HCT116 (cell line): ENCODE measurements around the gene CCT8. TPM values are rescaled to one million over a fixed set of nuclear protein-coding genes. Genes with fewer than 3 reads are reported as not detected.

Experiments used
- ATAC-seq: fragments of 200-7000 bp; cut with Tn5 transposase; 2 replicates; pipeline ENCODE4 v1.9.1; 2020; ENCODE audit warnings: mild to moderate bottlenecking, moderate library complexity
- BruUV-seq: library from RNA; stranded (reverse); fragments of 400-500 nt; replicated peaks from 2 replicates; lab custom pipeline; 2021; lab: Mats Ljungman, UMichigan
- CTCF ChIA-PET: fragments of 300-600 bp; sonication (Branson Sonifier 250); formaldehyde crosslinking; loops from one replicate; lab custom pipeline; 2021; ENCODE audit warnings: antibody characterized with exemption; lab: Charles Lee
- POLR2A ChIA-PET: fragments of 300-600, 350-600 bp; sonication (Branson Sonifier 250); formaldehyde crosslinking; loops from one replicate; lab custom pipeline; 2021; ENCODE audit warnings: antibody characterized with exemption; lab: Charles Lee
- RAD21 ChIA-PET, 2 experiments: fragments of 300-600 bp; sonication (Branson Sonifier 250); formaldehyde crosslinking; loops; one replicate each; lab custom pipeline; 2023; ENCODE audit warnings: low total read pairs in 2 of 2; ENCODE audit not compliant: uncharacterized antibody in 2 of 2, unreplicated experiment in 2 of 2, low non-redundant PET in 1 of 2; lab: Charles Lee
- DNase-seq: peaks from one replicate; pipeline ENCODE4 v3.0.0-alpha.2; 2010; ENCODE audit warnings: low read depth, low spot score
- H2AFZ ChIP-seq: fragments of 200-600 bp; shearing (Covaris generic), sonication (generic); 2 replicates; pipeline ENCODE4 v1.6.1; 2017; ENCODE audit warnings: low read depth, mixed run types, mixed read lengths, antibody characterized with exemption, low read length; ENCODE audit not compliant: poor library complexity, severe bottlenecking
- H3K27ac ChIP-seq: 2 replicates; pipeline ENCODE4 v1.5.1; 2012; ENCODE audit warnings: low read depth, low read length
- H3K27me3 ChIP-seq: fragments of 200-600 bp; sonication (generic); 2 replicates; pipeline ENCODE4 v1.6.1; 2016; ENCODE audit warnings: mixed run types, low read length, mixed read lengths; ENCODE audit not compliant: insufficient read depth
- H3K36me3 ChIP-seq, 2 experiments: fragments of 200-500 bp in 1 of 2; fragments of 200-600 bp in 1 of 2; sonication (Bioruptor generic) in 1 of 2; sonication (generic) in 1 of 2; 2 replicates each; pipeline versions ENCODE4 v1.5.1 to v1.6.1; 2014 to 2016; ENCODE audit warnings: low read length in 2 of 2, inconsistent platforms in 1 of 2, mixed read lengths in 1 of 2, mixed run types in 1 of 2; ENCODE audit not compliant: insufficient read depth in 2 of 2, control insufficient read depth in 1 of 2
- H3K4me1 ChIP-seq, 2 experiments: fragments of 200-600 bp in 1 of 2; sonication (generic) in 1 of 2; 2 replicates each; pipeline versions ENCODE4 v1.5.1 to v1.6.1; 2012 to 2017; ENCODE audit warnings: low read length in 2 of 2, inconsistent platforms in 1 of 2, mild to moderate bottlenecking in 1 of 2, mixed read lengths in 1 of 2, mixed run types in 1 of 2, moderate library complexity in 1 of 2; ENCODE audit not compliant: insufficient read depth in 2 of 2, control insufficient read depth in 1 of 2
- H3K4me2 ChIP-seq: fragments of 200-600 bp; sonication (generic); 2 replicates; pipeline ENCODE4 v1.6.1; 2017; ENCODE audit warnings: mixed run types, low read length, mixed read lengths
- H3K4me3 ChIP-seq, 2 experiments: fragments of 200-600 bp in 1 of 2; sonication (generic) in 1 of 2; replicated peaks in 1 of 2; 2 replicates each; pipeline ENCODE4 v1.5.1; 2011 to 2016; ENCODE audit warnings: low read length in 2 of 2, control low read depth in 1 of 2, low read depth in 1 of 2, mild to moderate bottlenecking in 1 of 2, mixed read lengths in 1 of 2, mixed run types in 1 of 2
- H3K79me2 ChIP-seq: fragments of 200-600 bp; sonication (generic); 2 replicates; pipeline ENCODE4 v1.6.1; 2017; ENCODE audit warnings: mild to moderate bottlenecking, mixed run types, low read length, moderate library complexity, mixed read lengths; ENCODE audit not compliant: insufficient read depth
- H3K9ac ChIP-seq: fragments of 200-600 bp; sonication (generic); 2 replicates; pipeline ENCODE4 v1.6.1; 2016; ENCODE audit warnings: low read length, mixed read lengths
- H3K9me2 ChIP-seq: fragments of 200-600 bp; sonication (generic), shearing (Covaris generic); 2 replicates; pipeline ENCODE4 v1.6.1; 2017; ENCODE audit warnings: mixed run types, mild to moderate bottlenecking, moderate library complexity; ENCODE audit not compliant: insufficient read depth
- H3K9me3 ChIP-seq, 2 experiments: fragments of 200-500 bp in 1 of 2; fragments of 200-600 bp in 1 of 2; sonication (Bioruptor generic) in 1 of 2; sonication (generic) in 1 of 2; 2 replicates each; pipeline ENCODE4 v1.6.1; 2014 to 2017; ENCODE audit warnings: low read length in 2 of 2, mixed read lengths in 2 of 2, inconsistent platforms in 1 of 2, low read depth in 1 of 2, mild to moderate bottlenecking in 1 of 2, mixed run types in 1 of 2, moderate library complexity in 1 of 2; ENCODE audit not compliant: control insufficient read depth in 1 of 2, insufficient read depth in 1 of 2
- H4K20me1 ChIP-seq: fragments of 200-600 bp; sonication (generic), shearing (Covaris generic); 2 replicates; pipeline ENCODE4 v1.6.1; 2017; ENCODE audit warnings: mixed run types, mild to moderate bottlenecking, moderate library complexity; ENCODE audit not compliant: insufficient read depth
- CBX3 ChIP-seq: IDR thresholded peaks from 2 replicates; pipeline ENCODE4 v1.6.1; 2012; ENCODE audit warnings: low read depth
- EGR1 ChIP-seq: IDR thresholded peaks from 2 replicates; pipeline ENCODE4 v1.6.1; 2012; ENCODE audit warnings: low read depth
- ELF1 ChIP-seq: IDR thresholded peaks from 2 replicates; pipeline ENCODE4 v1.6.1; 2012; ENCODE audit warnings: low read depth, borderline replicate concordance
- EZH2 ChIP-seq: fragments of 200-600 bp; sonication (generic); IDR thresholded peaks from 2 replicates; pipeline ENCODE4 v1.6.1; 2017; ENCODE audit warnings: antibody characterized with exemption, mixed run types
- EZH2phosphoT487 ChIP-seq: fragments of 200-600 bp; IDR thresholded peaks from 2 replicates; pipeline ENCODE4 v1.6.1; 2018; ENCODE audit warnings: antibody characterized with exemption, borderline replicate concordance
- FOSL1 ChIP-seq: IDR thresholded peaks from 2 replicates; pipeline ENCODE4 v1.6.1; 2012; ENCODE audit warnings: low read depth
- POLR2A ChIP-seq: IDR thresholded peaks from 2 replicates; pipeline ENCODE4 v1.7.0; 2011; ENCODE audit warnings: borderline replicate concordance; ENCODE audit not compliant: insufficient read depth, insufficient read length; ENCODE audit errors: extremely low read depth
- POLR2AphosphoS5 ChIP-seq: IDR thresholded peaks from 2 replicates; pipeline ENCODE4 v1.6.1; 2011; ENCODE audit warnings: mild to moderate bottlenecking, low read depth, low read length, moderate library complexity
- RAD21 ChIP-seq: IDR thresholded peaks from 2 replicates; pipeline ENCODE4 v1.6.1; 2012; ENCODE audit warnings: low read depth, mild to moderate bottlenecking
- SIN3A ChIP-seq: IDR thresholded peaks from 2 replicates; pipeline ENCODE4 v1.6.1; 2012; ENCODE audit warnings: low read depth
- SRF ChIP-seq: IDR thresholded peaks from 2 replicates; pipeline ENCODE4 v1.6.1; 2012; ENCODE audit warnings: low read depth
- TCF7L2 ChIP-seq: IDR thresholded peaks from 2 replicates; pipeline ENCODE4 v1.7.0; 2011; ENCODE audit warnings: borderline replicate concordance, inconsistent platforms; ENCODE audit not compliant: insufficient read depth, insufficient read length; ENCODE audit errors: extremely low read depth
- YY1 ChIP-seq: IDR thresholded peaks from 2 replicates; pipeline ENCODE4 v1.6.1; 2011; ENCODE audit warnings: low read length, low read depth, moderate library complexity, mild to moderate bottlenecking; ENCODE audit not compliant: insufficient replicate concordance; ENCODE audit errors: extremely low read depth
- ZBTB33 ChIP-seq: IDR thresholded peaks from 2 replicates; pipeline ENCODE4 v1.6.1; 2011; ENCODE audit warnings: mild to moderate bottlenecking, low read length, moderate library complexity; ENCODE audit not compliant: insufficient replicate concordance; ENCODE audit errors: extremely low read depth
- ZFX ChIP-seq: fragments of 450-650 bp; IDR thresholded peaks from 2 replicates; pipeline ENCODE4 v1.6.1; 2017
- ZNF274 ChIP-seq: fragments of 200-500 bp; sonication (Bioruptor generic); IDR thresholded peaks from 2 replicates; pipeline ENCODE4 v1.6.1; 2014; ENCODE audit warnings: mild to moderate bottlenecking, low read depth, low read length, inconsistent platforms
- intact Hi-C: fragments of 100-400 bp; cut with micrococcal nuclease; formaldehyde crosslinking; loops from 2 replicates; pipeline ENCODE4 v1.10.0; 2022
- total RNA-seq: library from RNA; stranded (reverse); gene quantifications from one replicate; pipeline ENCODE4 v1.2.1, GENCODE V29; 2021; ENCODE audit not compliant: unreplicated experiment
- TF ChIP-seq, protein P1 (sequence below): IDR thresholded peaks from 2 replicates; pipeline ENCODE4 v1.6.1; 2012
- TF ChIP-seq, protein P2 (sequence below): IDR thresholded peaks from 2 replicates; pipeline ENCODE4 v1.6.1; 2012; ENCODE audit warnings: low read depth
- TF ChIP-seq, protein P3 (sequence below), 3 experiments: fragments of 200-600 bp in 1 of 3; sonication (generic) in 1 of 3; IDR thresholded peaks in 2 of 3; conservative IDR thresholded peaks in 1 of 3; 2 replicates each; pipeline ENCODE4 v1.5.1; 2012 to 2017; ENCODE audit warnings: low read depth in 2 of 3, low read length in 2 of 3, antibody characterized with exemption in 1 of 3, borderline replicate concordance in 1 of 3, control low read depth in 1 of 3, mild to moderate bottlenecking in 1 of 3, mixed read lengths in 1 of 3, mixed run types in 1 of 3, moderate library complexity in 1 of 3; ENCODE audit not compliant: insufficient read depth in 1 of 3

The CCT8 gene
- total RNA-seq, 1 experiment from 2014 or later = 355 TPM

GRCh38 chr21:29105218-29105617 is 31.8 kb upstream of the CCT8 start:
- Histone ChIP-seq H4K20me1 (no peaks in the 10 kb centered on the region), H3K79me2 (no peaks in the 10 kb centered on the region), H3K27ac (no peak overlapping the region), H3K4me3 (no peak overlapping the region), H3K4me1 (peaks cover 0 to 6% of the 10 kb centered on the region in 2 experiments; a peak in 1 of 4 replicates), H3K4me2 (no peak overlapping the region)
- no peak for ATAC-seq
- POLR2A ChIA-PET = no interaction called here
- no peak for TF ChIP-seq FOSL1
- no peak for TF ChIP-seq EZH2phosphoT487
- TF ChIP-seq, protein P1, sequence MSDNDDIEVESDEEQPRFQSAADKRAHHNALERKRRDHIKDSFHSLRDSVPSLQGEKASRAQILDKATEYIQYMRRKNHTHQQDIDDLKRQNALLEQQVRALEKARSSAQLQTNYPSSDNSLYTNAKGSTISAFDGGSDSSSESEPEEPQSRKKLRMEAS = no peak
- TF ChIP-seq, protein P2, sequence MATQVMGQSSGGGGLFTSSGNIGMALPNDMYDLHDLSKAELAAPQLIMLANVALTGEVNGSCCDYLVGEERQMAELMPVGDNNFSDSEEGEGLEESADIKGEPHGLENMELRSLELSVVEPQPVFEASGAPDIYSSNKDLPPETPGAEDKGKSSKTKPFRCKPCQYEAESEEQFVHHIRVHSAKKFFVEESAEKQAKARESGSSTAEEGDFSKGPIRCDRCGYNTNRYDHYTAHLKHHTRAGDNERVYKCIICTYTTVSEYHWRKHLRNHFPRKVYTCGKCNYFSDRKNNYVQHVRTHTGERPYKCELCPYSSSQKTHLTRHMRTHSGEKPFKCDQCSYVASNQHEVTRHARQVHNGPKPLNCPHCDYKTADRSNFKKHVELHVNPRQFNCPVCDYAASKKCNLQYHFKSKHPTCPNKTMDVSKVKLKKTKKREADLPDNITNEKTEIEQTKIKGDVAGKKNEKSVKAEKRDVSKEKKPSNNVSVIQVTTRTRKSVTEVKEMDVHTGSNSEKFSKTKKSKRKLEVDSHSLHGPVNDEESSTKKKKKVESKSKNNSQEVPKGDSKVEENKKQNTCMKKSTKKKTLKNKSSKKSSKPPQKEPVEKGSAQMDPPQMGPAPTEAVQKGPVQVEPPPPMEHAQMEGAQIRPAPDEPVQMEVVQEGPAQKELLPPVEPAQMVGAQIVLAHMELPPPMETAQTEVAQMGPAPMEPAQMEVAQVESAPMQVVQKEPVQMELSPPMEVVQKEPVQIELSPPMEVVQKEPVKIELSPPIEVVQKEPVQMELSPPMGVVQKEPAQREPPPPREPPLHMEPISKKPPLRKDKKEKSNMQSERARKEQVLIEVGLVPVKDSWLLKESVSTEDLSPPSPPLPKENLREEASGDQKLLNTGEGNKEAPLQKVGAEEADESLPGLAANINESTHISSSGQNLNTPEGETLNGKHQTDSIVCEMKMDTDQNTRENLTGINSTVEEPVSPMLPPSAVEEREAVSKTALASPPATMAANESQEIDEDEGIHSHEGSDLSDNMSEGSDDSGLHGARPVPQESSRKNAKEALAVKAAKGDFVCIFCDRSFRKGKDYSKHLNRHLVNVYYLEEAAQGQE = no peak
- no peak for TF ChIP-seq RAD21
- no peak for TF ChIP-seq ZBTB33
- TF ChIP-seq, protein P3, sequence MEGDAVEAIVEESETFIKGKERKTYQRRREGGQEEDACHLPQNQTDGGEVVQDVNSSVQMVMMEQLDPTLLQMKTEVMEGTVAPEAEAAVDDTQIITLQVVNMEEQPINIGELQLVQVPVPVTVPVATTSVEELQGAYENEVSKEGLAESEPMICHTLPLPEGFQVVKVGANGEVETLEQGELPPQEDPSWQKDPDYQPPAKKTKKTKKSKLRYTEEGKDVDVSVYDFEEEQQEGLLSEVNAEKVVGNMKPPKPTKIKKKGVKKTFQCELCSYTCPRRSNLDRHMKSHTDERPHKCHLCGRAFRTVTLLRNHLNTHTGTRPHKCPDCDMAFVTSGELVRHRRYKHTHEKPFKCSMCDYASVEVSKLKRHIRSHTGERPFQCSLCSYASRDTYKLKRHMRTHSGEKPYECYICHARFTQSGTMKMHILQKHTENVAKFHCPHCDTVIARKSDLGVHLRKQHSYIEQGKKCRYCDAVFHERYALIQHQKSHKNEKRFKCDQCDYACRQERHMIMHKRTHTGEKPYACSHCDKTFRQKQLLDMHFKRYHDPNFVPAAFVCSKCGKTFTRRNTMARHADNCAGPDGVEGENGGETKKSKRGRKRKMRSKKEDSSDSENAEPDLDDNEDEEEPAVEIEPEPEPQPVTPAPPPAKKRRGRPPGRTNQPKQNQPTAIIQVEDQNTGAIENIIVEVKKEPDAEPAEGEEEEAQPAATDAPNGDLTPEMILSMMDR (IDR thresholded peaks at IDR 0.05 in 2 of 3, conservative IDR thresholded peaks at IDR 0.05 in 1 of 3; ENCODE audit: borderline replicate concordance in 1 of 3, insufficient read depth in 1 of 3, low read depth in 2 of 3, low read length in 2 of 3) = no peak
- TF ChIP-seq SRF = no peak
- no peak for TF ChIP-seq POLR2AphosphoS5
- TF ChIP-seq ELF1 = no peak
- no peak for TF ChIP-seq ZFX
- TF ChIP-seq YY1 = no peak
- TF ChIP-seq EZH2 = no peak
- TF ChIP-seq ZNF274 = no peak
- TF ChIP-seq CBX3 = no peak
- TF ChIP-seq TCF7L2 = no peak
- no peak for TF ChIP-seq SIN3A
- no peak for TF ChIP-seq EGR1
- TF ChIP-seq POLR2A = no peak
- TF ChIP-seq, all 23 proteins: peak for 0
- no TSS peak for BruUV-seq
- no peak overlapping the region for H3K9ac ChIP-seq
- H3K9me2 ChIP-seq = no peaks in the 10 kb centered on the region
- intact Hi-C loops = no loop called here
- no peaks in the 10 kb centered on the region for H3K36me3 ChIP-seq
- no peaks in the 10 kb centered on the region for H3K9me3 ChIP-seq
- ChIA-PET CTCF (interaction anchor here (0.9 to 1.3 kb wide), 2 partner anchors 243 to 271 kb away, joined by 3 read pairs; no protein-coding TSS in a partner anchor), RAD21 (interaction anchor here in 1 of 2 experiments (0.6 kb wide), 1 partner anchor 16 kb away, joined by 3 read pairs; no protein-coding TSS in a partner anchor)
- no peak overlapping the region for H2AFZ ChIP-seq
- DNase-seq = no peak
- no peaks in the 10 kb centered on the region for H3K27me3 ChIP-seq
